K562 (cell line): ENCODE measurements around the gene NCOA1. TPM values are rescaled to one million over a fixed set of nuclear protein-coding genes. Genes with fewer than 3 reads are reported as not detected.

Experiments
- ATAC-seq: fragments of 200-7000 bp; cut with Tn5 transposase; 3 replicates; pipeline ENCODE4 v1.9.1; 2020; ENCODE audit warnings: moderate library complexity
- BruUV-seq: library from RNA; stranded (reverse); fragments of 400-500 nt; replicated peaks from 2 replicates; lab custom pipeline; 2021; lab: Mats Ljungman, UMichigan
- CTCF ChIA-PET: fragments of 300-600 bp; formaldehyde crosslinking; extraction: SDS; loops from one replicate; lab custom pipeline; 2021; ENCODE audit warnings: low intra/inter-chr PET ratio; lab: Yijun Ruan, JAX
- POLR2A ChIA-PET: fragments of 300-600, 350-650 bp; sonication (Branson Sonifier 250); formaldehyde crosslinking; extraction: SDS; loops from one replicate; lab custom pipeline; 2021; ENCODE audit warnings: antibody characterized with exemption, inconsistent platforms; lab: Yijun Ruan, JAX
- DNase-seq, 4 experiments: peaks; one replicate each; pipeline versions ENCODE4 v3.0.0 to v3.0.0-alpha.2; 2011 to 2018; ENCODE audit warnings: low spot score in 3 of 4, mixed read lengths in 3 of 4; ENCODE audit errors: extremely low read depth in 1 of 4
- FAIRE-seq: peaks from 2 replicates; lab custom pipeline; 2011; peaks lifted over from hg19 to GRCh38; lab: Jason Lieb, UNC
- H2AFZ ChIP-seq: 2 replicates; pipeline ENCODE4 v1.6.0; 2011; ENCODE audit warnings: low read depth, low read length, control low read depth, inconsistent platforms
- H3K27ac ChIP-seq: fragments of 200-600 bp; 3 replicates; pipeline ENCODE4 v1.8.0; 2011; ENCODE audit warnings: low read depth, mild to moderate bottlenecking, control low read depth, inconsistent platforms, low read length, moderate library complexity, mixed read lengths; ENCODE audit errors: extremely low read depth
- H3K27me3 ChIP-seq, 2 experiments: fragments of 300-600 bp in 1 of 2; 2 replicates in 1 of 2; 3 replicates in 1 of 2; pipeline versions ENCODE4 v1.6.0 to v1.8.0; 2011; ENCODE audit warnings: inconsistent platforms in 2 of 2, low read length in 2 of 2, mild to moderate bottlenecking in 1 of 2, mixed read lengths in 1 of 2, moderate library complexity in 1 of 2; ENCODE audit not compliant: control insufficient read depth in 2 of 2, insufficient read depth in 2 of 2
- H3K36me3 ChIP-seq: fragments of 300-600 bp; 3 replicates; pipeline ENCODE4 v1.8.0; 2011; ENCODE audit warnings: mild to moderate bottlenecking, low read length, inconsistent platforms; ENCODE audit not compliant: control insufficient read depth, insufficient read depth
- H3K4me1 ChIP-seq, 2 experiments: fragments of 200-600 bp in 1 of 2; replicated peaks in 1 of 2; 2 replicates in 1 of 2; 3 replicates in 1 of 2; pipeline versions ENCODE4 v1.5.1 to v1.8.0; 2011; ENCODE audit warnings: inconsistent platforms in 2 of 2, low read length in 2 of 2, mild to moderate bottlenecking in 1 of 2, mixed read lengths in 1 of 2, moderate library complexity in 1 of 2; ENCODE audit not compliant: control insufficient read depth in 2 of 2, insufficient read depth in 2 of 2
- H3K4me2 ChIP-seq: 2 replicates; pipeline ENCODE4 v1.6.1; 2011; ENCODE audit warnings: low read length, control low read depth, inconsistent platforms, mixed read lengths; ENCODE audit not compliant: insufficient read depth
- H3K4me3 ChIP-seq: fragments of 200-600 bp; sonication (generic), shearing (Covaris generic); 2 replicates; pipeline ENCODE4 v1.5.1; 2016; ENCODE audit warnings: control low read depth, inconsistent platforms
- H3K79me2 ChIP-seq: fragments of 200-600 bp; 3 replicates; pipeline ENCODE4 v1.8.0; 2011; ENCODE audit warnings: low read length, inconsistent platforms; ENCODE audit not compliant: control insufficient read depth, insufficient read depth
- H3K9ac ChIP-seq, 2 experiments: 2 replicates each; pipeline versions ENCODE4 v1.6.0 to v1.6.1; 2011; ENCODE audit warnings: low read depth in 2 of 2, low read length in 2 of 2, control low read depth in 1 of 2, inconsistent platforms in 1 of 2, mild to moderate bottlenecking in 1 of 2, mixed read lengths in 1 of 2; ENCODE audit not compliant: insufficient read depth in 1 of 2
- H3K9me1 ChIP-seq: one replicate; pipeline ENCODE4 v1.6.0; 2011; ENCODE audit warnings: inconsistent platforms, mild to moderate bottlenecking, low read length, moderate library complexity; ENCODE audit not compliant: control insufficient read depth, insufficient read depth
- H3K9me3 ChIP-seq: replicated peaks from 2 replicates; pipeline ENCODE4 v1.5.1; 2011; ENCODE audit warnings: low read depth, low read length, inconsistent platforms; ENCODE audit not compliant: control insufficient read depth, insufficient read depth
- H4K20me1 ChIP-seq: replicated peaks from 2 replicates; pipeline ENCODE4 v1.6.1; 2011; ENCODE audit warnings: low read length, inconsistent platforms, mixed read lengths; ENCODE audit not compliant: control insufficient read depth, insufficient read depth
- HEY1 ChIP-seq: fragments of 250-450 bp; sonication (Bioruptor Pico); IDR thresholded peaks from 2 replicates; pipeline ENCODE4 v1.5.0; 2020; ENCODE audit warnings: mild to moderate bottlenecking, moderate library complexity, borderline replicate concordance
- HNRNPLL ChIP-seq: fragments of 200-400 bp; formaldehyde crosslinking; IDR thresholded peaks from 2 replicates; pipeline ENCODE4 v1.6.1; 2017; ENCODE audit warnings: low read length, low read depth, mild to moderate bottlenecking; ENCODE audit not compliant: poor library complexity, severe bottlenecking
- LEF1 ChIP-seq: fragments of 450-650 bp; IDR thresholded peaks from 2 replicates; pipeline ENCODE4 v1.6.1; 2016; ENCODE audit warnings: mild to moderate bottlenecking
- MCM3 ChIP-seq: fragments of 450-650 bp; IDR thresholded peaks from 2 replicates; pipeline ENCODE4 v1.6.1; 2016
- MYBL2 ChIP-seq, 2 experiments: fragments of 450-650 bp in 1 of 2; sonication (generic) in 1 of 2; formaldehyde crosslinking in 1 of 2; IDR thresholded peaks; 2 replicates each; pipeline versions ENCODE4 v1.6.1 to v1.8.1; 2017 to 2022; ENCODE audit warnings: borderline replicate concordance in 1 of 2, inconsistent platforms in 1 of 2, low read depth in 1 of 2, mild to moderate bottlenecking in 1 of 2, missing genetic modification reagents in 1 of 2, moderate library complexity in 1 of 2
- NCOA6 ChIP-seq: fragments of 450-650 bp; IDR thresholded peaks from 2 replicates; pipeline ENCODE4 v1.6.1; 2017; ENCODE audit warnings: mild to moderate bottlenecking
- SLC30A9 ChIP-seq: fragments of 250-450 bp; sonication (Bioruptor Pico); IDR thresholded peaks from 2 replicates; pipeline ENCODE4 v1.8.0; 2022; ENCODE audit warnings: mild to moderate bottlenecking, moderate library complexity
- ZNF174 ChIP-seq: fragments of 250-450 bp; sonication (Bioruptor Pico); IDR thresholded peaks from 2 replicates; pipeline ENCODE4 v1.4.0; 2020; ENCODE audit warnings: mild to moderate bottlenecking
- ZNF347 ChIP-seq: fragments of 450-650 bp; formaldehyde crosslinking; IDR thresholded peaks from 2 replicates; pipeline ENCODE4 v1.4.0; 2020; ENCODE audit warnings: low read depth, mild to moderate bottlenecking, moderate library complexity
- WGBS: fragments of 100-300 bp; shearing (Covaris generic); methylation state at CpG from one replicate; pipeline ENCODE4 v1.1.6; 2016; ENCODE audit warnings: low coverage, mixed read lengths; ENCODE audit not compliant: insufficient coverage; ENCODE audit errors: missing lambda C conversion rate; 5-methylcytosine and 5-hydroxymethylcytosine counted together
- in situ Hi-C: fragments of 300-500 bp; cut with MboI; formaldehyde crosslinking; loops from 4 replicates; pipeline ENCODE4 v1.15.0; 2018; ENCODE audit warnings: inconsistent platforms, mixed read lengths
- intact Hi-C: fragments of 100-400 bp; cut with micrococcal nuclease; formaldehyde crosslinking; loops from 2 replicates; pipeline ENCODE4 v1.14.2; 2022
- polyA plus RNA-seq, 8 experiments: library from polyadenylated mRNA; depleted of rRNA in 4 of 8; stranded (reverse) in 5 of 8; unstranded in 3 of 8; fragments of >200 nt; fragmentation: Nextera tagmentation in 2 of 8; fragmentation: Illumina TruSeq in 1 of 8; extraction: Ambion mirVana in 2 of 8; extraction: Trizol in 1 of 8; gene quantifications; 2 replicates each; pipeline versions ENCODE4 v1.2.1 to v1.2.3, GENCODE V29; 2011 to 2014; ENCODE audit warnings: inconsistent platforms in 1 of 8, missing spikeins in 1 of 8
- total RNA-seq, 7 experiments: library from RNA; depleted of rRNA in 6 of 7; stranded (reverse); fragments of >200 nt in 6 of 7; fragmentation: Illumina TruSeq in 2 of 7; extraction: Trizol in 2 of 7; gene quantifications; 2 replicates each; pipeline versions ENCODE4 v1.2.1 to v1.2.3, GENCODE V29; 2011 to 2021; ENCODE audit warnings: low replicate concordance in 1 of 7
- TF ChIP-seq, protein P1 (sequence below), 2 experiments: fragments of 250-450 bp in 1 of 2; fragments of 450-650 bp in 1 of 2; sonication (Bioruptor Pico) in 1 of 2; IDR thresholded peaks; 2 replicates each; pipeline versions ENCODE4 v1.6.1 to v1.8.0; 2016 to 2021; ENCODE audit warnings: mild to moderate bottlenecking in 2 of 2, moderate library complexity in 2 of 2, missing compliant biosample characterization in 1 of 2, missing genetic modification characterization in 1 of 2
- TF ChIP-seq, protein P2 (sequence below), 2 experiments: fragments of 200-800 bp in 1 of 2; sonication (Bioruptor generic) in 1 of 2; sonication (generic) in 1 of 2; formaldehyde crosslinking in 1 of 2; IDR thresholded peaks in 1 of 2; conservative IDR thresholded peaks in 1 of 2; 2 replicates each; pipeline versions ENCODE4 v1.5.0 to v1.6.1; 2016 to 2020; ENCODE audit warnings: missing compliant biosample characterization in 1 of 2, missing genetic modification characterization in 1 of 2, missing genetic modification reagents in 1 of 2

NCOA1 gene
- total and polyA plus RNA-seq, 9 of the 15 experiments (the other 6 are each of a cell fraction or from before 2014, with no cell fraction given) = 4.9 to 25.7 (median 17.0) TPM

DNA sequence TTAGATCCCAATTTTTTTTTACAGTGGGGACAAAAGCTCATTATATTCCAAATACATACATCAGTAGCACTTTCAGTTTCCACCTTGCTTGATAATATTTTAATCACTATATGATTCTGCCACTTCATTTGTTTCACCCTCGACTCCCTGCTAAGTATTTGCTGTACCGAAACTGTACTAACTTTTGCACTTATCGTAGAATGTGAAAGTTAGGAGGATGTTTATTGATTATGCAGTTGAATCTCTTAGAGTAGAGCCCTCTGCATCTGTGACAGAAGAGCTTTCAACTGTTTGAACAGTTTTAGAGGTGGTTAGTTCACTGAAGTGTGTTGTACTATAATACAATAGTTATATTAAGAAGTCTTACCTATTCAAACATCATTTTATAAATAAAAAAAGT is 20.8 kb downstream of the NCOA1 start:
- in situ Hi-C loops = no loop called here
- intact Hi-C loops = no loop called here
- H3K27me3 ChIP-seq = no peaks in the 10 kb centered on the region
- H3K9me1 ChIP-seq = no peaks in the 10 kb centered on the region
- no TSS peak for BruUV-seq
- H2AFZ ChIP-seq = no peak overlapping the region
- TF ChIP-seq ZNF174 (CRISPR knock-in tag) = no peak
- TF ChIP-seq, protein P1, sequence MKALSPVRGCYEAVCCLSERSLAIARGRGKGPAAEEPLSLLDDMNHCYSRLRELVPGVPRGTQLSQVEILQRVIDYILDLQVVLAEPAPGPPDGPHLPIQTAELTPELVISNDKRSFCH (CRISPR knock-in tag; IDR thresholded peaks at IDR 0.05) = no peak
- TF ChIP-seq, protein P1 (tag; IDR thresholded peaks at IDR 0.05) = no peak
- TF ChIP-seq SLC30A9 = no peak
- TF ChIP-seq HNRNPLL = no peak
- no peak for TF ChIP-seq MYBL2 (IDR thresholded peaks at IDR 0.05; ENCODE audit: low read depth)
- TF ChIP-seq MYBL2 (CRISPR knock-in tag; IDR thresholded peaks at IDR 0.05; ENCODE audit: borderline replicate concordance) = no peak
- TF ChIP-seq ZNF347 = no peak
- TF ChIP-seq NCOA6 = no peak
- TF ChIP-seq LEF1 = no peak
- TF ChIP-seq, protein P2, sequence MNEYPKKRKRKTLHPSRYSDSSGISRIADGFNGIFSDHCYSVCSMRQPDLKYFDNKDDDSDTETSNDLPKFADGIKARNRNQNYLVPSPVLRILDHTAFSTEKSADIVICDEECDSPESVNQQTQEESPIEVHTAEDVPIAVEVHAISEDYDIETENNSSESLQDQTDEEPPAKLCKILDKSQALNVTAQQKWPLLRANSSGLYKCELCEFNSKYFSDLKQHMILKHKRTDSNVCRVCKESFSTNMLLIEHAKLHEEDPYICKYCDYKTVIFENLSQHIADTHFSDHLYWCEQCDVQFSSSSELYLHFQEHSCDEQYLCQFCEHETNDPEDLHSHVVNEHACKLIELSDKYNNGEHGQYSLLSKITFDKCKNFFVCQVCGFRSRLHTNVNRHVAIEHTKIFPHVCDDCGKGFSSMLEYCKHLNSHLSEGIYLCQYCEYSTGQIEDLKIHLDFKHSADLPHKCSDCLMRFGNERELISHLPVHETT (CRISPR knock-in tag; conservative IDR thresholded peaks at IDR 0.05 in 1 of 2, IDR thresholded peaks at IDR 0.05 in 1 of 2) = no peak
- TF ChIP-seq HEY1 (CRISPR knock-in tag) = no peak
- no peak for TF ChIP-seq MCM3
- FAIRE-seq (no peak), DNase-seq (no peak), ATAC-seq (no peak)
- H3K36me3 ChIP-seq = no peaks in the 10 kb centered on the region
- no peak overlapping the region for H3K4me3 ChIP-seq
- H3K27ac ChIP-seq = no peak overlapping the region
- H3K4me1 ChIP-seq = peaks cover 4 to 20% of the 10 kb centered on the region in 2 experiments; a peak in 4 of 5 replicates
- H3K9ac ChIP-seq = no peak overlapping the region
- CTCF ChIA-PET = no interaction called here
- 59% methylated on average over 3 of the region's 3 CpGs for WGBS
- POLR2A ChIA-PET = no interaction called here
- H3K4me2 ChIP-seq = no peak overlapping the region
- peaks cover 74% of the 10 kb centered on the region for H3K79me2 ChIP-seq
- H4K20me1 ChIP-seq = no peaks in the 10 kb centered on the region; the same call in 1 of the 2 replicates
- no peaks in the 10 kb centered on the region for H3K9me3 ChIP-seq
